Measurements from ENCODE around the gene SLC38A11.

- no peak for TF ChIP-seq POLR2AphosphoS5 (IDR thresholded peaks at IDR 0.05)
- no peak for TF ChIP-seq CTCF (IDR thresholded peaks at IDR 0.05)
- no peak for TF ChIP-seq POLR2A (IDR thresholded peaks at IDR 0.05; ENCODE audit: low read depth)
Observed at GRCh38 chr2:164887434-164888144, 67.7 kb downstream of the SLC38A11 start.
